Endothelial cell of hepatic sinusoid (primary cell): ENCODE results near the gene NT5C.
"Not testable (repeated sequence)": the region's sequence is repeated elsewhere in the genome, so short reads cannot be mapped to it uniquely, and the experiment has no call there.

ENCODE experiments used
- in situ Hi-C: cut with HindIII; loops from 2 replicates; pipeline ENCODE4 v1.10.0; 2017; ENCODE audit warnings: low sequenced_read_pairs

NT5C gene

GRCh38 chr17:75144816-75145512 lies 13.4 kb upstream of the NT5C start:
- in situ Hi-C loops, result no loop called here

DNA sequence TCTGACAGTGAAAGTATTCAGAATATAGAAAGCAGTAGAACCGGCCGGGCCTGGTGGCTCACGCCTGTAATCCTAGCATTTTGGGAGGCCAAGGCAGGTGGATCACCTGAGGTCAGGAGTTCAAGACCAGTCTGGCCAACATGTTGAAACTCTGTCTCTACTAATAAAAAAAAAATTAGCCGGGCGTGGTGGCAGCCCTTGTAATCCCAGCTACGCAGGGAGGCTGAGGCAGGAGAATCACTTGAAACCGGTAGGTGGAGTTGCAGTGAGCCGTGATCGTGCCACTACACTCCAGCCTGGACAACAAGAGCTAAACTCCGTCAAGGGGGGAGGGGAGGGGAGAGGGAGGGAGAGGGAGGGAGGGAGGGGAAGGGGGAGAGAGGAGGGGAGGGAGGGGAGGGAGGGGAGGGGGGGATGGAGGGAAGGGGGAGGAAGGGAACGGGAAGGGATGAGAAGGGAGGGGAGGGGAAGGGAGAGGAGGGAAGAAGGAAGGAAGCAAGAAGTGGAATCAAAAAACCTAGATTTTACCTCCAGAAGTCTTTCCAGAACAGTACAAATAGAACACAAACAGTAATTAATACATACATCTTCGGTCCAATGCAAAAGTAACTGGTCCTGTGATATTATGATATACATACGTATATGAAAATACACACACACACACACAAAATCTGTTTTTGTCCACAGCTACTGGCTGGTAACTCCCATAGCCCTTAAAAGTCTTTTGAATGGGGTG lies 10.9 kb upstream of the NT5C start:
- in situ Hi-C loops, result no loop called here

DNA sequence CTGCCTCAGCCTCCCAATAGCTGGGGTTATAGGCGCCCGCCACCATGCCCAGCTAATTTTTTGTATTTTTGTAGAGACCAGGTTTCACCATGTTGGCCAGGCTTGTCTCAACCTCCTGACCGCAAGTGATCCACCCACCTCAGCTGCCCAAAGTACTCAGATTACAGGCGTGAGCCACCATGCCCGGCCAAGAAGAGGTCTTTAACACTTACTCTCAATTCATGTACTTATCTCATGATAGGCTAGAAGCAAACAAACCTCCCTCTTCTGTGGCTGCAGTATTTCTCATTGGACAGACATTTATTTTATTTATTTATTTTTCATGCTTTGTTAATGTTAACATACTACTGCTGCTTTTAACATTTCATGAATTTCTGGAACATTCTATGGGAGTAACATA lies 7.0 kb upstream of the NT5C start:
- in situ Hi-C loops, result loop anchor here (5.0 kb wide), 1 partner anchor 96 kb away; no protein-coding TSS in a partner anchor

- in situ Hi-C loops, result loop anchor here (5.0 kb wide), 1 partner anchor 95 kb away; no protein-coding TSS in a partner anchor
Measured at GRCh38 chr17:75137762-75138161, 6.2 kb upstream of the NT5C start.

DNA sequence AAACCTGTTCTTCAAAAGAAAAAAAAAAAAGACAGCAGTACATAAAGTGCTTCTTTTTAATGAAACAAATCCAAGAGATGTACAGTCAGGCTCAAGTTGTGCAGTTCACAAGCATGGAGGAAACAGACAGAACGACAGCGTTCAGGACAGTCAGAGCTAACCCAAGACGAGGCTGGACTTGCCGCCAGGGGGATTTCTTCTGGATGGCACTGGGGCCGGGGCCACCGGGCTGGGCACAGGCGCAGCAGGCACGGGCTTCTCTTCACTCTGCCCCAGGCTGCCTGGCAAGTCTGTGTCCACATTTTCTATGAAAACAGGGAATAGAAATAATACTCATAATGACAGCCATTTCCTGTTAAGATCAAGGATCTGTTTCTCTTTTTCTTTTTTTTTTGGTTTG lies 4.4 kb upstream of the NT5C start:
- in situ Hi-C loops, result loop anchor here (5.0 kb wide), 1 partner anchor 94 kb away; no protein-coding TSS in a partner anchor

- in situ Hi-C loops, result loop anchor here (5.0 kb wide), 1 partner anchor 93 kb away; no protein-coding TSS in a partner anchor
Measured at GRCh38 chr17:75135452-75135851, 3.9 kb upstream of the NT5C start.

DNA sequence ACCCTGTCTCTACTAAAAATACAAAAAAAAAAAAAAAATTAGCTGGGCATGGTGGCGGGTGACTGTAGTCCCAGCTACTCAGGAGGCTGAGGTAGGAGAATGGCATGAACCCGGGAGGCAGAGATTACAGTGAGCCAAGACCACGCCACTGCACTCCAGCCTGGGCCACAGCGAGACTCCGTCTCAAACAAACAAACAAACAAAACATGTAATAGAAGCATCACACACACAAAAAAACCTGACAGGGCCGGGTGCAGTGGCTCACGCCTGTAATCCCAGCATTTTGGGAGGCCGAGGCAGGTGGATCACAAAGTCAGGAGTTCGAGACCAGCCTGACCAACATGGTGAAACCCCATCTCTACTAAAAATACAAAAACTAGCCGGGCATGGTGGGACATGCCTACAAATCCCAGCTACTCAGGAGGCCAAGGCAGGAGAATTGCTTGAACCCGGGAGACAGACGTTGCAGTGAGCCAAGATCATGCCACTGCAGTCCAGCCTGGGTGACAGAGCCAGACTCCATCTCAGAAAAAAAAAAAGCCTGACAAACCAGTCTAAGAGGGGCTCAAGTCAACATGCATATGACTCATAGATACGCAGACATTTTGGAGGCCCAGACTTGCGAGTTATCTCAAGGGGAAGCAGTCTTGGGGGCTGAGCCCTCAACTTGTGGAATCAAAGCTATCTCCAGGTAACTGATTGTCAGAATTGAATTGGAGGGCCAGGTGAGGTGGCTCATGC lies 2.2 kb upstream of the NT5C start:
- in situ Hi-C loops, result not testable (repeated sequence)

DNA sequence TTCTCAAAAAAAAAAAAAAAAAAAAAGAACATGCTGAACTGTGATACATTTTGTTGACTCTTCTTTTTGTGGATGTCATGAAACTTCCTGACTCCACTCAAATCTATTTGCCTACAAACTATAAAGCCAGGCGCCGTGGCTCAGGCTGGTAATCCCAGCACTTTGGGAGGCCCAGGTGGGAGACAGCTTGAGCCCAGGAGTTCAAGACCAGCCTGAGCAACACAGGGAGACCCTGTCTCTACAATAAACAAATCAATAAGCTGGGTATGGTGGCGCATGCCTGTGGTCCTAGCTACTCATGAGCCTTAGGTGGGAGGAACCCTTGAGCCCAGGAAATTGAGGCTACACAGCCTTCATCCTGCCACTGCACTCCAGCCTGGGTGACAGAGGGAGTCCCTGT lies 1.5 kb upstream of the NT5C start:
- in situ Hi-C loops, result no loop called here

GRCh38 chr17:75132018-75133000 lies 767 bp upstream of the NT5C start:
- in situ Hi-C loops, result not testable (repeated sequence)

DNA sequence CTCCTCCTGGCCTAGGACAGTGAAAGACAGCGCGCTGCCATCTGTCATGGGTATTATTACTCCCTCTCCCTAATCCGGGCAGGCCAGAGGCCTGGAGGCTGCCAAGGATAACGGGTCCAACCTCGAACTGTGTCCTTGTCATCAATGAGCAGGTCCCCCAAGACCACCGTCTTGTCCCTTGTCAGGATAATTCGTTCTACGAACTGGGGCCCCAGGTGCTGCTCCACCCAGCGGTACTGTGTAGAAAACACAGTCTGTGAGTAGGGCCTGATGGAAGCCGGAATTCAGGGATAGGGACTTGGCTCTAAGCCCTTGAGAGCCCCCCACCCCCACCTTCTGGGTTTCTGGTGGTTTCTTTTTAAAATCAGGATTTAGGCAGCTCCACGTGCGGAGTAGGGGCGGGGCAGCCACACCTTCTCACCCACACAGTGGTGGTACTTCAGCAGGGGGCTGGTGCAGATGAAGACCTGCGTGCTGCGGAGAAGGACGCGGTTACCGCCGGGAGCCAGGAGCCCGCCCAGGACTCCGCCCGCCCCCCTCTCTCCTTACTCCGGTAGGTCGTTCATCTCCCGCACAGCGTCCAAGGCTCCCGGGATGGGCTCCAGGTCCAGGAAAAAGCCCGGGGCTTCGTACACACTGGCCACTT lies 787 bp downstream of the NT5C start:
- in situ Hi-C loops, result no loop called here

DNA sequence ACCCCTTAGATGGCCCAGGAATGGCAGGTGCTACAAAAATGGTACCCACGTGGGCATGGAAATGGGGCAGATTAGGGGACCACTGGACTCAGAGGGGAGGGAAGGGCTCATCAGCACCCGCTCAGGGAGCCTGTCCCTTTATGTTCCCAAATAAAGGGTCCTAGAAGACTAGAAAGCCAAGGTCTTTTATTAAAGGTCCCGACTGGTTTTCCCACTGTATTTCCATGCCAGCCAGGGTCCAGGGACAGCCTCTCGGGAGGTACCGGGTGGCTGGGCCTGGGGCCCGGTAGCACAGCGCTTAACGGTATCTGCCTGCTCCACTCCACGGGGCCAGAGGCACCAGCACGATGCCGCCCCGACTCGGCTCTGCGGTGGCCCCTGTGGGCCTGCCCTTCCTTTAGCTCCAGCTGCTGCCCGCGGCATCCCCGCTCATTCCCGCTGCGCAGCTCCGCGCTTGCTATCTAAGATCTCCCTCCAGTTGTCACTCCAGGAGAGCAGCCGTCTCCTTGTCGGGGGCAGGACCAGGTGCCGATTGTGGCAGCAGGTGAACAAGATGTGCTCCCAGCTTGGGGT lies 1.4 kb downstream of the NT5C start:
- in situ Hi-C loops, result no loop called here

DNA sequence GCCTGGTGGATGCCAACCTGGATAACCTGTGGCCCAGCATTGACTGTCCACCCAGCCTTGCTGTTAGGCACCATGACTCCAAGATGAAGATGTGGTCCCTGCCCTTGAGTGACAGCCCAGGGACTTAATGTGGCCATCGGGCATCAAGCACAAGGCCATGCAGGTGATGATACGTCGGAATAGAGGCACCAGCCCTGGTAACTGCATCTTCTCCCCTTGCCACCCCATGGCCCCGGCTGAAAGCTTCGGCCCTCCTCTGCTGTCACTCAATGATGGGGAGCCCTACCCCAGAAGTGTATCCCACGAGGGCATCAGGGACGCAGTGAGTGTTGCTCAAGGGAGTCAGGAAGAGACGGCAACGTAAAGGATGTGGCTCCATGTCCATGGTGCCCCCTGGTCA lies 2.0 kb downstream of the NT5C start:
- in situ Hi-C loops, result no loop called here

DNA sequence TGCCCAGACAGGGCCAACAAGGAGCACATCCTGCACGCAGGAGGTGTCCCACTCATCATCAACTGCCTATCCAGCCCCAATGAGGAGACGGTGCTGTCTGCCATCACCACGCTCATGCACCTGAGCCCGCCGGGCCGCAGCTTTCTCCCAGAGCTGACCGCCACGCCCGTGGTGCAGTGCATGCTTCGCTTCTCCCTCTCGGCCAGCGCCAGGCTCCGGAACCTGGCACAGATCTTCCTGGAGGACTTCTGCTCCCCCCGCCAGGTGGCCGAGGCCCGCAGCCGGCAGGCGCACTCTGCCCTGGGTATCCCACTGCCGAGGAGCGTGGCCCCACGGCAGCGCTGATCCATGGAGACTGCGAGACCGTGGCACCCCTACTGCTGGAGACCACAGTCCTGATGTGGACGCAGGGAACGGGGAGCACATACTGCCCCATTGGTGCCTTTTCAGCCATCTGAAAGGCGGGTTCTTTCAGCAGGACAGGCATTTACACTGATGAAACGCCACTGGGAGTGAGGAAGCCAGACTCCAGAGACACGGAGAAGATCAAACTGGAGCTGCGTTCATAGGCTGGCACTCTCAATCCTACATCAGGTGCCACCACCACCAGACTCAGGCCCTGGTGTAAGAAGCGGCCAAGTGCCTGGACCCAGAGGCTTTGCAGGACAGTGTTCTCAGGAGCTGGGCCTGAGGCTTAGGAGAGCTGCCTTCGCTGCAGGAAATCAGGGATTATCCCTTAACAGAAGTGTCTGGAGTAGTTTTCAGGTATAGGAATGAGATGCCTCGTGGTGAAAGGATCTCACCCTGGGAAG lies 2.6 kb downstream of the NT5C start:
- in situ Hi-C loops, result no loop called here

DNA sequence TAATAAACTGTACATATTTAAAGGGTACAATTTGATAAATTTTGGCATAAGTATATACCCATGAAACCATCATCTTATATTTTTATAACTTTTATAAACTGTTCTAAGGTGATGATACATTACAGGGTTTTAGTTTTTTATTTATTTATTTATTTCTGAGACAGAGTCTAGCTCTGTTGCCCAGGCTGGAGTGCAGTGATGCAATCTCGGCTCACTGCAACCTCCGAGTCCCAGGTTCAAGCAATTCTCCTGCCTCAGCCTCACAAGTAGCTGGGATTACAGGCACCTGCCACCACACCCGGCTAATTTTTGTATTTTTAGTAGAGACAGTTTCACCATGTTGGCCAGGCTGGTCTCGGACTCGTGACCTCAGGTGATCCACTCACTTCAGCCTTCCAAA lies 3.6 kb downstream of the NT5C start:
- in situ Hi-C loops, result not testable (repeated sequence)

- in situ Hi-C loops, result no loop called here
Measured at GRCh38 chr17:75126954-75127353, 4.6 kb downstream of the NT5C start.

- in situ Hi-C loops, result no loop called here
Measured at GRCh38 chr17:75125984-75126383, 5.6 kb downstream of the NT5C start.

GRCh38 chr17:75124819-75125162 lies 6.8 kb downstream of the NT5C start:
- in situ Hi-C loops, result no loop called here

DNA sequence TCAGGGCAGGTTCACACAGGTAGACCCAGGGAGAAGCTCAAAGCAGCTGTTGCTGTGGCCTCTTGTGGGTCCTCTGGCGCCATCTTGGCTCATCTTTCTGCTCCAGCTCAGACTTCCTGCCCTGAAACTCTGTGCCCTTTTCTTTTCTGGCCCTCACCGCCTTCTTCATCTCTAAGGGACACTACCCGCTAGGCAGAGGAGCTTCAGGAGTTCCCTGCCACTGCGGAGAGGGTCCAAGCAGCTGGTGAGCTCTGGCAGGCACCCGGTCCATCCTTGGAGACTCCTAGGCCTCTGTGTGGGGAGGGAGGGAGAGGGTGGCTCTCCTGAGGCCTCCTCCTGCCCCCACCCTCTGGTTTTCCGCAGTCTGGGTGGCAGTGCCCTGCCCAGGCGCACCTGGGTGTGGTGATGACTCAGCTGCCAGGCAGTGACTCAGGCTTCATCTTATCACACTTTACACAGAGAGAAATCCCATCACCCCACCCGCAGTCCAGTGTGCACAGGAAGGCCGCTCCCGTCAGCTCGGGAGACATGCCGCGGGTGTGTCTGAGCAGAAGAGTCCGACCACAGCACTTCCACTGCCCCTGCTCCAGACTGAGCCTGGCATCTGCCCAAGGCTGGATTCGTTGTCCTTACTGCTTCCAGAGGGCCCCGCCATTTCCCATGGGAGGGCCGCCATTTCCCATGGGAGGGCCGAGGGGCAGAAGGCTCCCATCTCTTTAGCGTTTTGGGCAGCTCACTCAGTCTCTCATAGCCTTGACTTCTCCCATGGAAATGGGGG lies 7.3 kb downstream of the NT5C start:
- in situ Hi-C loops, result no loop called here
